Amniotic epithelial cell (primary cell): ENCODE results near the gene M1AP.
A peak's percentile ranks its signal among the peaks of the same experiment; 100 is the strongest.
"Not testable (repeated sequence)": the region's sequence is repeated elsewhere in the genome, so short reads cannot be mapped to it uniquely, and the experiment has no call there.

Source experiments
- DNase-seq: peaks from one replicate; pipeline ENCODE4 v3.0.0-alpha.2; 2010; ENCODE audit warnings: low read depth

M1AP gene

GRCh38 chr2:74566076-74566753 lies 81.9 kb downstream of the M1AP start:
- DNase-seq: no peak

GRCh38 chr2:74564222-74564621 lies 83.9 kb downstream of the M1AP start:
- peak; percentile 28 for DNase-seq

- no peak for DNase-seq
Observed at GRCh38 chr2:74562126-74562775, 85.9 kb downstream of the M1AP start.

- DNase-seq: not testable (repeated sequence)
Observed at GRCh38 chr2:74561022-74561421, 87.1 kb downstream of the M1AP start.

- no peak for DNase-seq
Observed at GRCh38 chr2:74560591-74560990, 87.5 kb downstream of the M1AP start.

- DNase-seq: no peak
Observed at GRCh38 chr2:74559912-74560311, 88.2 kb downstream of the M1AP start.

- no peak for DNase-seq
Observed at GRCh38 chr2:74558284-74559230, 89.6 kb downstream of the M1AP start.

GRCh38 chr2:74556831-74557370 lies 91.2 kb downstream of the M1AP start:
- no peak for DNase-seq

GRCh38 chr2:74556159-74556558 lies 92.0 kb downstream of the M1AP start:
- no peak for DNase-seq

GRCh38 chr2:74555610-74556103 lies 92.5 kb downstream of the M1AP start:
- DNase-seq: no peak

GRCh38 chr2:74554820-74555531 lies 93.2 kb downstream of the M1AP start:
- DNase-seq: peak; percentile 27

- DNase-seq: peak; percentile 91
Observed at GRCh38 chr2:74553892-74554819, 94.0 kb downstream of the M1AP start, which contains the start of the genes DOK1 and LOXL3. Gene DOK1 (plus strand): TSS chr2:74554720. CDS start chr2:74554755, 35 bp downstream. Gene LOXL3 (minus strand): TSS chr2:74553942. CDS start chr2:74552634, 1,308 bp downstream.

- DNase-seq: peak; percentile 31
Observed at GRCh38 chr2:74552914-74553811, 95.0 kb downstream of the M1AP start.

GRCh38 chr2:74551942-74552913 lies 95.9 kb downstream of the M1AP start:
- DNase-seq: no peak

- no peak for DNase-seq
Observed at GRCh38 chr2:74551530-74551929, 96.6 kb downstream of the M1AP start.

- no peak for DNase-seq
Observed at GRCh38 chr2:74550231-74550630, 97.9 kb downstream of the M1AP start.

GRCh38 chr2:74548900-74549826 lies 99.0 kb downstream of the M1AP start:
- DNase-seq: peak; percentile 34
